Natural killer cell (primary cell): Measurements from ENCODE around the gene GABRA4. TPM values are rescaled to one million over a fixed set of nuclear protein-coding genes. Genes with fewer than 3 reads are reported as not detected.

Experiments
- ATAC-seq, 3 donors: fragments of 150-1000 bp in 2 of 3; fragments of 200-7000 bp in 1 of 3; cut with Tn5 transposase; 1 replicate in 1 of 3; 2 replicates in 2 of 3; pipeline ENCODE4 v1.10.0; 2021; ENCODE audit warnings: mild to moderate bottlenecking in 2 of 3, moderate library complexity in 2 of 3
- DNase-seq, 2 donors: peaks; one replicate each; pipeline versions ENCODE4 v3.0.0 to v3.0.0-alpha.2; 2013 to 2021; ENCODE audit warnings: mixed read lengths in 1 of 2
- H3K27ac ChIP-seq: one replicate; pipeline ENCODE4 v1.5.1; 2013; ENCODE audit warnings: mild to moderate bottlenecking, low read length
- H3K27me3 ChIP-seq: one replicate; pipeline ENCODE4 v1.6.1; 2013; ENCODE audit warnings: low read length; ENCODE audit not compliant: control insufficient read depth, insufficient read depth
- H3K36me3 ChIP-seq: one replicate; pipeline ENCODE4 v1.6.1; 2013; ENCODE audit warnings: low read length; ENCODE audit not compliant: control insufficient read depth, insufficient read depth
- H3K4me1 ChIP-seq: one replicate; pipeline ENCODE4 v1.6.1; 2013; ENCODE audit warnings: low read length; ENCODE audit not compliant: control insufficient read depth, insufficient read depth
- H3K4me3 ChIP-seq: one replicate; pipeline ENCODE4 v1.5.1; 2013; ENCODE audit warnings: low read length
- H3K9me3 ChIP-seq: one replicate; pipeline ENCODE4 v1.6.1; 2013; ENCODE audit warnings: low read length; ENCODE audit not compliant: control insufficient read depth, insufficient read depth
- H3K27ac Mint-ChIP-seq, 2 donors: one replicate each; pipeline ENCODE4 v1.8.0; 2022; ENCODE audit warnings: mild to moderate bottlenecking in 2 of 2, mixed read lengths in 2 of 2, moderate library complexity in 1 of 2
- H3K27me3 Mint-ChIP-seq, 2 donors: one replicate each; pipeline ENCODE4 v1.8.0; 2022; ENCODE audit warnings: low read depth in 2 of 2, mixed read lengths in 2 of 2
- H3K36me3 Mint-ChIP-seq: one replicate; pipeline ENCODE4 v1.8.0; 2022; ENCODE audit warnings: mixed read lengths
- H3K4me1 Mint-ChIP-seq, 2 donors: one replicate each; pipeline ENCODE4 v1.8.0; 2022; ENCODE audit warnings: mixed read lengths in 2 of 2
- H3K4me3 Mint-ChIP-seq: one replicate; pipeline ENCODE4 v1.8.0; 2022; ENCODE audit warnings: mild to moderate bottlenecking, moderate library complexity, mixed read lengths
- H3K9me3 Mint-ChIP-seq, 2 donors: one replicate each; pipeline ENCODE4 v1.8.0; 2022; ENCODE audit warnings: mixed read lengths in 2 of 2
- CTCF ChIP-seq: fragments of 200-600 bp; IDR thresholded peaks from one replicate; pipeline ENCODE4 v1.8.0; 2022; ENCODE audit warnings: antibody characterized with exemption
- whole genome bisulfite sequencing: methylation state at CpG from one replicate; pipeline ENCODE4 v1.1.7; 2013; ENCODE audit warnings: missing lambda C conversion rate; ENCODE audit not compliant: insufficient coverage; 5-methylcytosine and 5-hydroxymethylcytosine counted together
- intact Hi-C: fragments of 100-400 bp; cut with micrococcal nuclease; formaldehyde crosslinking; loops from one replicate; pipeline ENCODE4 v1.14.2; 2022
- total RNA-seq, 4 donors: library from RNA; stranded (reverse); fragments of 120-200 nt in 1 of 4; gene quantifications; one replicate each; pipeline versions ENCODE4 v1.2.3 to v1.2.4, GENCODE V29; 2013 to 2022

Gene GABRA4
- total RNA-seq, 3 donors from 2014 or later (not counting 1 experiment from before 2014, with no cell fraction given): not detected

GRCh38 chr4:46933686-46934085 is 59.7 kb downstream of the GABRA4 start:
- H3K27ac Mint-ChIP-seq: no peak overlapping the region
- ATAC-seq (no peak), DNase-seq (no peak)
- H3K27me3 Mint-ChIP-seq: peaks cover 8 to 38% of the 10 kb centered on the region in 2 donors
- H3K36me3 Mint-ChIP-seq: no peaks in the 10 kb centered on the region
- no peak overlapping the region for H3K4me3 Mint-ChIP-seq
- Histone ChIP-seq H3K27me3 (no peaks in the 10 kb centered on the region), H3K27ac (no peak overlapping the region), H3K9me3 (no peaks in the 10 kb centered on the region), H3K4me1 (no peaks in the 10 kb centered on the region), H3K4me3 (no peak overlapping the region), H3K36me3 (no peaks in the 10 kb centered on the region)
- no peaks in the 10 kb centered on the region for H3K4me1 Mint-ChIP-seq
- no peak for TF ChIP-seq CTCF
- intact Hi-C loops: loop anchor here (2.0 kb wide), 1 partner anchor 189 kb away; no protein-coding TSS in a partner anchor
- no peaks in the 10 kb centered on the region for H3K9me3 Mint-ChIP-seq
- WGBS: 71% methylated on average over 3 of the region's 3 CpGs

- H3K4me1 Mint-ChIP-seq: no peaks in the 10 kb centered on the region
- no peaks in the 10 kb centered on the region for H3K27me3 ChIP-seq
- no peaks in the 10 kb centered on the region for H3K36me3 Mint-ChIP-seq
- H3K4me3 Mint-ChIP-seq: no peak overlapping the region
- 26% methylated on average over 2 of the region's 3 CpGs for WGBS
- no peak overlapping the region for H3K27ac ChIP-seq
- no peaks in the 10 kb centered on the region for H3K9me3 Mint-ChIP-seq
- intact Hi-C loops: loop anchor here (1.0 to 2.0 kb wide), 2 partner anchors 100 to 191 kb away; no protein-coding TSS in a partner anchor
- no peaks in the 10 kb centered on the region for H3K36me3 ChIP-seq
- peak in 2 of 3 donors; percentile 31 to 78 for ATAC-seq
- TF ChIP-seq CTCF: peak; percentile 49
- peak in 1 of 2 donors; percentile 11 for DNase-seq
- H3K27me3 Mint-ChIP-seq: peaks cover 11 to 43% of the 10 kb centered on the region in 2 donors
- H3K27ac Mint-ChIP-seq: no peak overlapping the region
- H3K9me3 ChIP-seq: no peaks in the 10 kb centered on the region
- no peaks in the 10 kb centered on the region for H3K4me1 ChIP-seq
- no peak overlapping the region for H3K4me3 ChIP-seq
Measured at GRCh38 chr4:46931981-46932380, 61.4 kb downstream of the GABRA4 start.

GRCh38 chr4:46930891-46931290 is 62.5 kb downstream of the GABRA4 start:
- WGBS: 36% methylated on average over 2 of the region's 3 CpGs
- ATAC-seq (no peak), DNase-seq (no peak)
- no peak overlapping the region for H3K4me3 ChIP-seq
- H3K4me1 ChIP-seq: no peaks in the 10 kb centered on the region
- no peaks in the 10 kb centered on the region for H3K36me3 ChIP-seq
- peaks cover 11 to 54% of the 10 kb centered on the region in 2 donors for H3K27me3 Mint-ChIP-seq
- no peak overlapping the region for H3K27ac Mint-ChIP-seq
- H3K36me3 Mint-ChIP-seq: no peaks in the 10 kb centered on the region
- H3K27ac ChIP-seq: no peak overlapping the region
- no peaks in the 10 kb centered on the region for H3K9me3 ChIP-seq
- no peak overlapping the region for H3K4me3 Mint-ChIP-seq
- H3K27me3 ChIP-seq: peaks cover 3% of the 10 kb centered on the region
- intact Hi-C loops: no loop called here
- no peaks in the 10 kb centered on the region for H3K9me3 Mint-ChIP-seq
- H3K4me1 Mint-ChIP-seq: no peaks in the 10 kb centered on the region
- no peak for TF ChIP-seq CTCF

- Mint-ChIP-seq H3K27me3 (peaks cover 13 to 66% of the 10 kb centered on the region in 2 donors), H3K9me3 (no peaks in the 10 kb centered on the region), H3K36me3 (no peaks in the 10 kb centered on the region), H3K4me3 (no peak overlapping the region), H3K4me1 (no peaks in the 10 kb centered on the region), H3K27ac (no peak overlapping the region)
- no peaks in the 10 kb centered on the region for H3K9me3 ChIP-seq
- intact Hi-C loops: no loop called here
- no peaks in the 10 kb centered on the region for H3K36me3 ChIP-seq
- no peak for DNase-seq
- peaks cover 3% of the 10 kb centered on the region for H3K27me3 ChIP-seq
- ATAC-seq: no peak
- H3K27ac ChIP-seq: no peak overlapping the region
- no peaks in the 10 kb centered on the region for H3K4me1 ChIP-seq
- no peak overlapping the region for H3K4me3 ChIP-seq
- no peak for TF ChIP-seq CTCF
Measured at GRCh38 chr4:46927201-46927600, 66.2 kb downstream of the GABRA4 start.
